Measurements from ENCODE around the gene SNX24. TPM values are rescaled to one million over a fixed set of nuclear protein-coding genes. Genes with fewer than 3 reads are reported as not detected.

Gene SNX24
- total RNA-seq, 1 donor: 29.8 TPM

- H3K4me3 ChIP-seq (ENCODE audit: low read depth, low read length): no peak overlapping the region
- no peak for DNase-seq (ENCODE audit: low read depth)
- TF ChIP-seq, protein P1, sequence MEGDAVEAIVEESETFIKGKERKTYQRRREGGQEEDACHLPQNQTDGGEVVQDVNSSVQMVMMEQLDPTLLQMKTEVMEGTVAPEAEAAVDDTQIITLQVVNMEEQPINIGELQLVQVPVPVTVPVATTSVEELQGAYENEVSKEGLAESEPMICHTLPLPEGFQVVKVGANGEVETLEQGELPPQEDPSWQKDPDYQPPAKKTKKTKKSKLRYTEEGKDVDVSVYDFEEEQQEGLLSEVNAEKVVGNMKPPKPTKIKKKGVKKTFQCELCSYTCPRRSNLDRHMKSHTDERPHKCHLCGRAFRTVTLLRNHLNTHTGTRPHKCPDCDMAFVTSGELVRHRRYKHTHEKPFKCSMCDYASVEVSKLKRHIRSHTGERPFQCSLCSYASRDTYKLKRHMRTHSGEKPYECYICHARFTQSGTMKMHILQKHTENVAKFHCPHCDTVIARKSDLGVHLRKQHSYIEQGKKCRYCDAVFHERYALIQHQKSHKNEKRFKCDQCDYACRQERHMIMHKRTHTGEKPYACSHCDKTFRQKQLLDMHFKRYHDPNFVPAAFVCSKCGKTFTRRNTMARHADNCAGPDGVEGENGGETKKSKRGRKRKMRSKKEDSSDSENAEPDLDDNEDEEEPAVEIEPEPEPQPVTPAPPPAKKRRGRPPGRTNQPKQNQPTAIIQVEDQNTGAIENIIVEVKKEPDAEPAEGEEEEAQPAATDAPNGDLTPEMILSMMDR (IDR thresholded peaks at IDR 0.05; ENCODE audit: insufficient read depth, low read depth, low read length): no peak
Observed at GRCh38 chr5:122864400-122864799, 19.0 kb downstream of the SNX24 start.

DNA sequence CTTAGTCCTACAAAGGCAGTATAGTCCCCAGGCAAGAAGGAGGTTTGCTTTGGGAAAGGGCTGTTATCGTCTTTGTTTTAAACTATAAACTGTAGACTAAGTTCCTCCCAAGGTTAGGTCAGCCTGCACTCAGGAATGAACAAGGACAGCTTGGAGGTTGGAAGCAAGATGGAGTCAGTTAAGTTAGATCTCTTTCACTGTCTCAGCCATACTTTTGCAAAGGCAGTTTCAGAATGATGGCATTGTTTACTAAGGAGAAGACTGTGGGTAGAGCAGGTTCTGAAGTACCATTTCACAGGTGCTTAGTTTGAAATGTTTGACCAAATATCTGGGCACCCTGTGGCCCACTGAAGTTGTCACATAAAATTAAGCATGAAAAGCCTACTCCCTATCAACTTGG is 19.4 kb downstream of the SNX24 start:
- no peak for DNase-seq (ENCODE audit: low read depth)
- TF ChIP-seq, protein P1 (IDR thresholded peaks at IDR 0.05; ENCODE audit: insufficient read depth, low read depth, low read length): no peak
- no peak overlapping the region for H3K4me3 ChIP-seq (ENCODE audit: low read depth, low read length)

- TF ChIP-seq, protein P1 (IDR thresholded peaks at IDR 0.05; ENCODE audit: insufficient read depth, low read depth, low read length): no peak
- no peak overlapping the region for H3K4me3 ChIP-seq (ENCODE audit: low read depth, low read length)
- peak; percentile 38 for DNase-seq (ENCODE audit: low read depth)
Observed at GRCh38 chr5:122870219-122870856, 24.9 kb downstream of the SNX24 start.

- TF ChIP-seq, protein P1 (IDR thresholded peaks at IDR 0.05; ENCODE audit: insufficient read depth, low read depth, low read length): no peak
- H3K4me3 ChIP-seq (ENCODE audit: low read depth, low read length): no peak overlapping the region
- DNase-seq (ENCODE audit: low read depth): no peak
Observed at GRCh38 chr5:122871661-122872060, 26.2 kb downstream of the SNX24 start.

DNA sequence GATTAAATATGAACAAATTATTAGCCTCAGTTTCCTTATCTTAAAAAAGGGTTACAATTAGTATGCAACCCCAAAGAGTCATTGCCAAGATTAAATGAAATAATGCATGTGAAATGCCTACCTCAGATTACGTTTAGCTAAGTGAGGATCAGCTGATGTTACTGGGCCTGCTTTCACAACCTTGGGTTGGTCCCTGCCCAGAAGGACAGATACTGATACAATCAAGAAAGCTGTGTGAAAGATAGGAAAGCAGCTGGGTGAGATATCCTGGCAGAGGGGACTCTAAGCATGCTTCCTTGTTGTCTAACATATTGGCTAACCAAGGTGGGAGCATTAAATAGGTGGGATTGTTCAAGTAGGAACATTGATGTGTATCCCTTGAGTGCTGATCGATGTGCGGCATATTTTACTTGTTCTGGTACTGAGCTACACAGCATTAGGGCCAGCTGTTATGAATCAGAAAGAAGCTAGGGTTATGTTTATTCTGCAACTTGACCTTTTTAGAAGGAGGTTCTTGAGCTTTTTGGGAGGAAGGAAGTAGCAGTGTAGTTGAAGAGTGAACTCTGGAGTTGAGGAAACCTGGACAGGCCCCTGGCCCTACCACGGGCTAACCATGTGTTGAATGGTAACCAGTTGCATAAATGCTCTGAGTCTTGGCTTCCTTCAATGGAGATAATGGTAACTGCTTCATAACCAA is 28.9 kb downstream of the SNX24 start:
- TF ChIP-seq, protein P1 (IDR thresholded peaks at IDR 0.05; ENCODE audit: insufficient read depth, low read depth, low read length): no peak
- peak; percentile 71 for DNase-seq (ENCODE audit: low read depth)
- H3K4me3 ChIP-seq (ENCODE audit: low read depth, low read length): no peak overlapping the region

DNA sequence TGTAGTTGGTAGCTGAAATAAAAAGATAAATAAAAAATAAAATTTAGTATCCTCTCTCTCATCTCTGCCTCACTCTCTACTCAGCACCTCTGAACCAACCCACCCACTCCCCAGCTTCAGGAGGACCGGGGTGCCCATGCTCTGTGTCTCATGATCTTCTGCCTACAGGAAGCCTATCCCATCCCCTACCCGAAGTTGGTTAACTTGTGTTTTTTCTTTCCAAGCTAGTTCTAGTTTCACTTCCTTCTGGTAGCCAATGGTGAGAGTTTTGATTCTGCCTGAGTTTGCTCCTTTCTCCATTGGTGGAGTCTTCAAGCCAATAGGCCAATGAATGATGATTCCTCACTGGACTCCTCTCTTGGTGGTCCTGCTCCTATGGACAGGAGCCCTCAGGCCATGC is 32.1 kb downstream of the SNX24 start:
- TF ChIP-seq, protein P1 (IDR thresholded peaks at IDR 0.05; ENCODE audit: insufficient read depth, low read depth, low read length): no peak
- no peak for DNase-seq (ENCODE audit: low read depth)
- no peak overlapping the region for H3K4me3 ChIP-seq (ENCODE audit: low read depth, low read length)

Measured in fibroblast of villous mesenchyme (primary cell).